ENCODE measurements around the gene RRAD.

DNA sequence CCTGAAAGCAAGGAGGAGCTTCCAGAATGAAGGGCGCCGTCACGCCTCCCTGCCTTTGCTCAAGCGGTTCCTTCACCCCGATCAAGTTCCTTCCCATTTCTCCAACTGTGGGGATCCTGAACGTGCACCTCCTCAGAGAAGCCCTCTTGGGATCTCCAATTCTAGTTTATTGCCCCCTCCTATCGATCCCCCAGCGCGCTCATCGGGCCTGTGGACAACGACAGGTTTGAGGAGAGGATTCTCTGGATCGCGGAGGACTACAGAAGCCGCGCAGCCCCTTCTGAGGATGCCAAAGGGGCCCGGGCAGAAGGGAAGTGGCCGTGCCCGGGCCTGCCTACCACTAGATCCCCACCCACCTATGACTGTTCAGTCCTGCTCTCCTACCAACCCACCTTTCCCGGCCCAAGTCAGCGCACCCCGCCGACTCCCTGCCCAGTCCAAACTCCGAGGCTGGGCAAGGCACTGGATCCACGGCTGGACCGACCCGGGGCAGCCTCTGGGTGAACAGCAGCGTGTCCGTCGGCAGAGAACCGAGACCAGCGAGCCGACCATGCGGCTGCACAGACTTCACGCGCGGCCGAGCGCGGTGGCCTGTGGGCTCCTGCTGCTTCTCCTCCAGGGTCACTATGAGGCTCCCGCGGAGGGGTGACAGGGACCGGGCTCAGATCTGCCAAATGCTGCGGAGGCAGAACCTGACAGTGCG, 22.9 kb upstream of the RRAD start:
- TF ChIP-seq SUZ12 (IDR thresholded peaks at IDR 0.05; ENCODE audit: extremely low read depth, insufficient read depth, insufficient read length), result no peak
- no peak for TF ChIP-seq YY1 (IDR thresholded peaks at IDR 0.05; ENCODE audit: insufficient read depth, insufficient read length)
- TF ChIP-seq ZNF274 (IDR thresholded peaks at IDR 0.05; ENCODE audit: low read depth, low read length), result no peak
